ENCODE data around the gene SCYL1. TPM values are rescaled to one million over a fixed set of nuclear protein-coding genes. Genes with fewer than 3 reads are reported as not detected.

SCYL1 gene
- total RNA-seq, 2 experiments from 2014 or later: 59.1 to 62.1 TPM

DNA sequence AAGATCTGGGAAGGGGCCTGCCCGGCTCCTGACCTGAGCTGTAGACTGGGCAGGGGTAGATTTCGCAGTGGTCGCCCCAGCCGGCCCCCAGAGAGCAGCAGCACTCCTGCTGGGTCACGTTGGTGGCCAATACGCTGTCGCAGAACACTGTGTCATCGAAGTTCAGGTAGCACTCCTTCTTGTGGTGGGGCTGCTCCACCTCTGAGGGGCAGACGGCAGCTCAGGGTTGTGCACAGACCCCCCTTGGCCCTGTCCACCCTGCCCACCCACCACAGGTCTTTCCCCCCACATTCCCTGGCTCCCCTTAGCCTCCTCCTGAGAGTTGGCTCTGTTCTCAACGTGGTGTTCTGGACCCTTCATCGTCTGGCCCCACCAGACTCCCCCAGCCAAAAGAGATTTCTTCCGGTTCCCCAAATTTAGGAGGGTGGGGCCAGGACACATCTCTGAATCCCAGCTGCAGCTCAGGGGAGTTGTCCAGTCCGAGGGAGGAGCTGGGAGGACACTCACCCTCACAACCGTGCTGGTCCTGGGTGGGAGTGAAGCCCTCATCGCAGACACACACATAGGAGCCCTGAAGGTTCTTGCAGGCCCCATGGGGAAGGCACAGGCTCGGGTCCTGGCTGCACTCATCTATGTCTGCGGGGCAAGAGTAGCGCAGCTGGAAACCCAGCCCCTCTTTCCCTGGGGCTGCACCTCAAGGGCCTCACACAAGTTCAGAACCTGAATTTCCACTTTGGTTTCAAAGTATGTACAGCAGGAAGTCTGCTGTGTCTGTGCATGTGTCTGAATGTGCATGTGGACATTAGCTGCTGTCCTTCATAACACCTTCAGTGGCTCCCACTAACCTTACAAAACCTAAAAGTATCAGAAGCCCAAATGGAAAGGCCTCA lies 16.5 kb downstream of the SCYL1 start:
- H3K27me3 Mint-ChIP-seq: no peaks in the 10 kb centered on the region
- peaks cover 7% of the 10 kb centered on the region for H3K36me3 Mint-ChIP-seq (ENCODE audit: low read depth)
- peak overlapping the region; percentile 78 for H3K4me3 Mint-ChIP-seq
- CTCF ChIA-PET: interaction anchor here (0.9 to 5.8 kb wide), 27 partner anchors 7 to 504 kb away, joined by 3 to 75 read pairs (median 6); partner anchors contain the start of genes EHBP1L1, FAM89B, FIBP and KCNK7
- no peaks in the 10 kb centered on the region for H3K9me3 Mint-ChIP-seq
- no peak for DNase-seq
- POLR2A ChIA-PET: interaction anchor here (0.5 kb wide), 1 partner anchor 42 kb away, joined by 6 read pairs; the partner anchor contains the start of gene MALAT1
- peaks cover 26% of the 10 kb centered on the region for H3K4me1 Mint-ChIP-seq
- peak overlapping the region; percentile 88 for H3K27ac Mint-ChIP-seq

- Mint-ChIP-seq H3K27ac (no peak overlapping the region), H3K27me3 (no peaks in the 10 kb centered on the region), H3K4me3 (no peak overlapping the region), H3K4me1 (peaks cover 36% of the 10 kb centered on the region), H3K9me3 (no peaks in the 10 kb centered on the region), H3K36me3 (ENCODE audit: low read depth) (peaks cover 3% of the 10 kb centered on the region)
- DNase-seq: no peak
- POLR2A ChIA-PET: no interaction called here
- CTCF ChIA-PET: interaction anchor here (2.5 to 5.8 kb wide), 6 partner anchors 10 to 45 kb away, joined by 8 to 75 read pairs (median 47); partner anchors contain the start of genes FAM89B, LTBP3, SCYL1 and ZNRD2
Observed at GRCh38 chr11:65542738-65543390, 18.0 kb downstream of the SCYL1 start.

GRCh38 chr11:65545853-65546216 lies 21.0 kb downstream of the SCYL1 start:
- Mint-ChIP-seq H3K27me3 (no peaks in the 10 kb centered on the region), H3K4me1 (peaks cover 51% of the 10 kb centered on the region), H3K9me3 (no peaks in the 10 kb centered on the region), H3K27ac (peak overlapping the region; percentile 78), H3K4me3 (peak overlapping the region; percentile 70), H3K36me3 (ENCODE audit: low read depth) (peaks cover 20% of the 10 kb centered on the region)
- ChIA-PET CTCF (interaction anchor here (0.9 to 2.9 kb wide), 4 partner anchors 9 to 43 kb away, joined by 3 to 9 read pairs (median 6); partner anchors contain the start of gene ZNRD2), POLR2A (no interaction called here)
- DNase-seq: no peak

DNA sequence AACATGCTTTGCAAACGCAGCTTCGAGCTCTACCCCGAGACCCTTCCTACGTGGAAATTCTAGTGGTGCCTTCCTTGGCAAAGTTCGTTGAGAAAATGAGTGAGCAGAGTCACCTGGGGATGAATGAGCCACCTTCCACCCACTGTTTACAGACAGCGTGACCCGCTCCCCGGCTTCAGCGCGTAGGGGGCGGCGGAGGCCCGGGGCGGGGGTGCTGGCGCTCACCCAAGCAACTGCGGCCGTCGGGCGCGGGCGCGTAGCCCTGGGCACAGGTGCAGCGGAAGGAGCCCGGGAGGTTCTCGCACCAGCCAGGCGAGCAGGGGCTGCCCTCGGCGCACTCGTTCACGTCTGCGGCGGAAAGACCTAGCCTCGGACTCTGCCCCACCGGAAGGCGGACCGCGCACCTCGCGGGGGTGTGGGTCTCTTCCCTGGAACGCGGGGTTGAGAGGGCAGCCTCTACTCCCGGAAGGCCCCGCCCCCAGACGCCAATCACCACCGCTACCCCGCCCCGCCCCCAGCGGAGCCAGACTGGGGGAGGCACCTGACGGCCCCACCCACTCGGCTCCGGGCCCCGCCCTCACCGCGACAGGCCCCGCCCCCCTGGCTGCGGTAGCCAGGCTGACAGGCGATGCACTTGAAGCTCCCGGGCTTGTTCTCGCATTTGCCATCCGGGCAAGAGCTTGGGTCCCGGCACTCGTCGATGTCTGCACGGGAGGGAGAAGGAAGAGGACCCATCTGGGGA lies 21.5 kb downstream of the SCYL1 start:
- POLR2A ChIA-PET: interaction anchor here (0.6 kb wide), 1 partner anchor 53 kb away, joined by 3 read pairs; no protein-coding TSS in a partner anchor
- Mint-ChIP-seq H3K4me3 (peak overlapping the region; percentile 70), H3K36me3 (ENCODE audit: low read depth) (peaks cover 23% of the 10 kb centered on the region), H3K27me3 (no peaks in the 10 kb centered on the region), H3K27ac (peak overlapping the region; percentile 92), H3K9me3 (no peaks in the 10 kb centered on the region), H3K4me1 (peaks cover 52% of the 10 kb centered on the region)
- peak; percentile 97 for DNase-seq
- CTCF ChIA-PET: interaction anchor here (0.8 to 2.9 kb wide), 8 partner anchors 11 to 48 kb away, joined by 3 to 9 read pairs (median 4); partner anchors contain the start of gene ZNRD2

DNA sequence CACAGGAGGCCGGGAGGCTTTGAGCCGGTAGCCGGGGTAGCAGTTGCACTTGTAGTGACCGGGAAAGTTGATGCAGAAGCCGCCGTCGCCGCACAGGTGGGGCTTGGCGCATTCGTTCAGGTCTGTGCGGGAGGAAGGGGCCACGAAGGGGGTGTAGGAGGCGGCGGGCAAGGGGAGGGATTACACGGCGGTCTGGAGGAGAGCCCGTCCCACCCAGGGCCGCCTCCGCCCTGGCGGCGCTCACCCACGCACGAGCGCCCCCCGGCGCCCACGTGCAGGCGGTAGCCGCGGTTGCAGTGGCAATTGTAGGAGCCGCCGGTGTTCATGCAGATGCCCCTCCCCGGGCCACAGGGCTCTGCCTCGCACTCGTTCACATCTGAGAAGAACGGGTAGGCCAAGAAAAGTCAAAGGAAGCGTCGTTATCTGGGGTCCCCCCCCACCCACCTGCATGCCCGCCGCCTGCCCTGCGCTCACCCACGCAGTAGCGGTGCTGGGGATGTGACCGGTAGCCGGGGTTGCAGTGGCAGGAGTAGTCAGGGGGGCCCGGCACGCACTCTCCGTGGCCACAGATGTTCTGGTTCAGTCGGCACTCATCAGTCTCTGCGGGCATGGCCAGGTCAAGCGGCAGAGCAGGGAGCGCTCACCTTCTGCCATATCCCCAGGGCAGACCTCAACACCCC lies 22.7 kb downstream of the SCYL1 start:
- ChIA-PET POLR2A (no interaction called here), CTCF (interaction anchor here (0.8 to 2.9 kb wide), 8 partner anchors 7 to 46 kb away, joined by 3 to 14 read pairs (median 4); partner anchors contain the start of gene ZNRD2)
- H3K27ac Mint-ChIP-seq: peak overlapping the region; percentile 55
- no peaks in the 10 kb centered on the region for H3K9me3 Mint-ChIP-seq
- H3K27me3 Mint-ChIP-seq: no peaks in the 10 kb centered on the region
- peaks cover 56% of the 10 kb centered on the region for H3K4me1 Mint-ChIP-seq
- peaks cover 29% of the 10 kb centered on the region for H3K36me3 Mint-ChIP-seq (ENCODE audit: low read depth)
- no peak for DNase-seq
- H3K4me3 Mint-ChIP-seq: peak overlapping the region; percentile 70

GRCh38 chr11:65548395-65548794 lies 23.5 kb downstream of the SCYL1 start:
- DNase-seq: no peak
- POLR2A ChIA-PET: no interaction called here
- Mint-ChIP-seq H3K27ac (peak overlapping the region; percentile 76), H3K9me3 (no peaks in the 10 kb centered on the region), H3K36me3 (ENCODE audit: low read depth) (peaks cover 29% of the 10 kb centered on the region), H3K4me3 (peak overlapping the region; percentile 43), H3K27me3 (no peaks in the 10 kb centered on the region), H3K4me1 (peaks cover 63% of the 10 kb centered on the region)
- CTCF ChIA-PET: interaction anchor here (1.3 to 2.0 kb wide), 3 partner anchors 8 to 22 kb away, joined by 3 to 14 read pairs (median 3); partner anchors contain the start of gene ZNRD2

DNA sequence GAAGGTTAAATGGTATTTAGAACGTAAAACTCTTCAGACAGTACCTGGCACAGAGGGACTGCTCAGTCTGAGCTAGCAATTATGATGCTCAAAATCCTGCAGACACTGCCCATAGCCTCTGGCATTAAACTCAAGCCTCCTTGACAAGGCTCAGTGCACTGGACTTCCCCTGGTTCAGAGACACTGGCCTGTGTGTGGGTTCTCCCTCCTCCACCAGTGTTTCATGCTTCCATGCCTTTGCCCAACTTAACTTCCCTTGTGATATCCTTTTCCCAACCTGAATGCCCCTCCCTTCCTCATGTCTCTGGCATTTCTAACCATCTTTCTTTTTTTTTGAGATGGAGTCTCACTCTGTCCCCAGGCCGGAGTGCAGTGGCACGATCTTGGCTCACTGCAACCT lies 24.2 kb downstream of the SCYL1 start:
- Mint-ChIP-seq H3K27ac (no peak overlapping the region), H3K4me1 (peaks cover 64% of the 10 kb centered on the region), H3K27me3 (no peaks in the 10 kb centered on the region), H3K9me3 (no peaks in the 10 kb centered on the region), H3K36me3 (ENCODE audit: low read depth) (peaks cover 27% of the 10 kb centered on the region), H3K4me3 (no peak overlapping the region)
- POLR2A ChIA-PET: interaction anchor here (0.6 kb wide), 1 partner anchor 11 kb away, joined by 3 read pairs; no protein-coding TSS in a partner anchor
- CTCF ChIA-PET: interaction anchor here (1.3 to 2.0 kb wide), 3 partner anchors 9 to 21 kb away, joined by 3 to 14 read pairs (median 3); partner anchors contain the start of gene ZNRD2
- DNase-seq: no peak

- Mint-ChIP-seq H3K27me3 (no peaks in the 10 kb centered on the region), H3K36me3 (ENCODE audit: low read depth) (peaks cover 26% of the 10 kb centered on the region), H3K9me3 (no peaks in the 10 kb centered on the region), H3K4me1 (peaks cover 75% of the 10 kb centered on the region), H3K27ac (peak overlapping the region; percentile 62), H3K4me3 (no peak overlapping the region)
- DNase-seq: peak; percentile 71
- POLR2A ChIA-PET: no interaction called here
- CTCF ChIA-PET: interaction anchor here (0.7 to 4.5 kb wide), 12 partner anchors 9 to 285 kb away, joined by 3 to 37 read pairs (median 4); partner anchors contain the start of genes FAM89B, MALAT1 and ZNRD2
Observed at GRCh38 chr11:65551572-65552387, 26.9 kb downstream of the SCYL1 start.

GRCh38 chr11:65552388-65552951 lies 27.6 kb downstream of the SCYL1 start:
- H3K4me1 Mint-ChIP-seq: peaks cover 77% of the 10 kb centered on the region
- H3K4me3 Mint-ChIP-seq: no peak overlapping the region
- peak overlapping the region; percentile 62 for H3K27ac Mint-ChIP-seq
- no peaks in the 10 kb centered on the region for H3K27me3 Mint-ChIP-seq
- H3K36me3 Mint-ChIP-seq (ENCODE audit: low read depth): peaks cover 26% of the 10 kb centered on the region
- POLR2A ChIA-PET: no interaction called here
- CTCF ChIA-PET: interaction anchor here (0.7 to 4.5 kb wide), 10 partner anchors 9 to 286 kb away, joined by 3 to 37 read pairs (median 4); partner anchors contain the start of genes FAM89B, MALAT1 and ZNRD2
- H3K9me3 Mint-ChIP-seq: no peaks in the 10 kb centered on the region
- no peak for DNase-seq

- ChIA-PET POLR2A (no interaction called here), CTCF (interaction anchor here (1.2 to 4.5 kb wide), 4 partner anchors 12 to 22 kb away, joined by 3 to 37 read pairs (median 22); partner anchors contain the start of genes FAM89B and ZNRD2)
- Mint-ChIP-seq H3K27ac (peak overlapping the region; percentile 75), H3K27me3 (no peaks in the 10 kb centered on the region), H3K4me1 (peaks cover 68% of the 10 kb centered on the region), H3K4me3 (peak overlapping the region; percentile 56), H3K9me3 (no peaks in the 10 kb centered on the region), H3K36me3 (ENCODE audit: low read depth) (peaks cover 20% of the 10 kb centered on the region)
- peak; percentile 89 for DNase-seq
Observed at GRCh38 chr11:65553301-65554001, 28.6 kb downstream of the SCYL1 start.

Measured in activated CD4-positive, alpha-beta T cell treated with anti-CD3 and anti-CD28 coated beads, Interleukin-2, amount 10 ng/mL, durations not matched to agents 7 days and 5 days (primary cell).